Mucosa of descending colon (tissue), 3 donors: ENCODE data around the gene NEUROD4. TPM values are rescaled to one million over a fixed set of nuclear protein-coding genes. Genes with fewer than 3 reads are reported as not detected.

Experiments
- ATAC-seq: fragments of 200-7000 bp; cut with Tn5 transposase; one replicate; pipeline ENCODE4 v1.9.1; 2020; ENCODE audit warnings: mild to moderate bottlenecking, moderate library complexity
- DNase-seq, 3 donors: peaks; one replicate each; pipeline ENCODE4 v3.0.0-alpha.2; 2020
- H3K36me3 ChIP-seq: fragments of 200-600 bp; one replicate; pipeline ENCODE4 v1.8.0; 2021; ENCODE audit warnings: low read depth, mild to moderate bottlenecking
- H3K4me1 ChIP-seq: fragments of 200-600 bp; one replicate; pipeline ENCODE4 v1.8.0; 2021; ENCODE audit warnings: low read depth, mild to moderate bottlenecking
- H3K4me3 ChIP-seq: fragments of 200-600 bp; one replicate; pipeline ENCODE4 v1.8.0; 2021; ENCODE audit warnings: mild to moderate bottlenecking
- H3K9me3 ChIP-seq: fragments of 200-600 bp; one replicate; pipeline ENCODE4 v1.8.0; 2021; ENCODE audit warnings: mild to moderate bottlenecking
- CTCF ChIP-seq: fragments of 200-600 bp; IDR thresholded peaks from one replicate; pipeline ENCODE4 v1.8.0; 2022; ENCODE audit warnings: antibody characterized with exemption, mild to moderate bottlenecking
- intact Hi-C, 2 donors: fragments of 100-400 bp; cut with DNase I in 1 of 2; cut with micrococcal nuclease in 1 of 2; formaldehyde crosslinking; loops; one replicate each; pipeline versions ENCODE4 v1.11.0 to v1.11.1; 2022; cut with DNase I, micrococcal nuclease
- total RNA-seq, 3 donors: library from RNA; stranded (reverse); fragmentation: NEBNext Ultra II Directional in 2 of 3; extraction: Animal tissue kit (Norgen Biotek cat#: 25700) in 2 of 3; gene quantifications; one replicate each; pipeline versions ENCODE4 v1.2.1 to v1.2.4, GENCODE V29; 2021 to 2023
- donor health status: DM: no; HTN: no; CAD: no; lungs with moderate emphysema.
- donor health status: DM: no; HTN: no; CAD: no.
- donor health status: DM: no; HTN: yes; CAD: no.

Gene NEUROD4
- total RNA-seq, 3 donors from 2014 or later = not detected

- intact Hi-C loops = no loop called here
- no peaks in the 10 kb centered on the region for H3K9me3 ChIP-seq
- H3K4me1 ChIP-seq = no peaks in the 10 kb centered on the region
- H3K4me3 ChIP-seq = no peak overlapping the region
- H3K36me3 ChIP-seq = no peaks in the 10 kb centered on the region
- no peak for ATAC-seq
- no peak for TF ChIP-seq CTCF
- no peak for DNase-seq
These were observed 20.7 kb upstream of the NEUROD4 start for GRCh38 chr12:54998958-54999510.

- H3K4me1 ChIP-seq = no peaks in the 10 kb centered on the region
- ATAC-seq (no peak), DNase-seq (no peak)
- no peak for TF ChIP-seq CTCF
- no peak overlapping the region for H3K4me3 ChIP-seq
- H3K36me3 ChIP-seq = no peaks in the 10 kb centered on the region
- H3K9me3 ChIP-seq = no peaks in the 10 kb centered on the region
- intact Hi-C loops = no loop called here
These were observed 18.4 kb upstream of the NEUROD4 start for GRCh38 chr12:55001198-55001868.

- Histone ChIP-seq H3K36me3 (no peaks in the 10 kb centered on the region), H3K9me3 (no peaks in the 10 kb centered on the region), H3K4me1 (no peaks in the 10 kb centered on the region), H3K4me3 (no peak overlapping the region)
- intact Hi-C loops = no loop called here
- ATAC-seq (no peak), DNase-seq (no peak)
- TF ChIP-seq CTCF = no peak
These were observed 17.4 kb upstream of the NEUROD4 start for GRCh38 chr12:55002355-55002754.

- no peak overlapping the region for H3K4me3 ChIP-seq
- H3K9me3 ChIP-seq = no peaks in the 10 kb centered on the region
- no peak for DNase-seq
- no peaks in the 10 kb centered on the region for H3K4me1 ChIP-seq
- intact Hi-C loops = no loop called here
- ATAC-seq = no peak
- H3K36me3 ChIP-seq = no peaks in the 10 kb centered on the region
- no peak for TF ChIP-seq CTCF
These were observed 10.7 kb upstream of the NEUROD4 start for GRCh38 chr12:55008944-55009585.

- no peaks in the 10 kb centered on the region for H3K4me1 ChIP-seq
These were observed 2.3 kb upstream of the NEUROD4 start for GRCh38 chr12:55017416-55017925.

More at GRCh38 chr12:55017416-55017925, 2.3 kb upstream of the NEUROD4 start:
- Histone ChIP-seq H3K4me3 (no peak overlapping the region), H3K9me3 (no peaks in the 10 kb centered on the region), H3K36me3 (no peaks in the 10 kb centered on the region)
- DNase-seq (no peak), ATAC-seq (no peak)
- intact Hi-C loops = no loop called here
- TF ChIP-seq CTCF = no peak
